HepG2 (cell line): Measurements from ENCODE around the gene MTHFR. TPM values are rescaled to one million over a fixed set of nuclear protein-coding genes. Genes with fewer than 3 reads are reported as not detected.

Experiments
- ATAC-seq: fragments of 200-7000 bp; cut with Tn5 transposase; 3 replicates; pipeline ENCODE4 v1.9.1; 2020; ENCODE audit warnings: mild to moderate bottlenecking, moderate library complexity
- BruUV-seq: library from RNA; stranded (reverse); fragments of 400-500 nt; replicated peaks from 2 replicates; lab custom pipeline; 2021; lab: Mats Ljungman, UMichigan
- CTCF ChIA-PET: fragments of 300-600 bp; formaldehyde crosslinking; extraction: SDS; loops from one replicate; lab custom pipeline; 2021; ENCODE audit warnings: low total read pairs, inconsistent platforms, low intra/inter-chr PET ratio; lab: Yijun Ruan, JAX
- POLR2A ChIA-PET: fragments of 350-600 bp; sonication (Branson Sonifier 250); formaldehyde crosslinking; loops from one replicate; lab custom pipeline; 2020; ENCODE audit warnings: antibody characterized with exemption, inconsistent platforms; lab: Yijun Ruan, JAX
- DNase-seq: peaks from one replicate; pipeline ENCODE4 v3.0.0-alpha.2; 2015; ENCODE audit warnings: low spot score
- FAIRE-seq: peaks from 3 replicates; lab custom pipeline; 2011; peaks lifted over from hg19 to GRCh38; lab: Jason Lieb, UNC
- H2AFZ ChIP-seq: one replicate; pipeline ENCODE4 v1.6.1; 2011; ENCODE audit warnings: low read length, inconsistent platforms
- H3K27ac ChIP-seq: fragments of 300-600 bp; 3 replicates; pipeline ENCODE4 v1.8.0; 2011; ENCODE audit warnings: mixed run types, mild to moderate bottlenecking, mixed read lengths, low read length, inconsistent platforms; ENCODE audit not compliant: insufficient read depth; ENCODE audit errors: extremely low read length
- H3K27me3 ChIP-seq, 2 experiments: fragments of 200-600 bp in 1 of 2; 2 replicates in 1 of 2; 3 replicates in 1 of 2; pipeline versions ENCODE4 v1.6.0 to v1.8.0; 2011; ENCODE audit warnings: low read length in 2 of 2, mild to moderate bottlenecking in 2 of 2, moderate library complexity in 2 of 2, inconsistent platforms in 1 of 2; ENCODE audit not compliant: insufficient read depth in 2 of 2, control insufficient read depth in 1 of 2
- H3K36me3 ChIP-seq, 2 experiments: fragments of 200-600 bp in 1 of 2; replicated peaks in 1 of 2; 2 replicates in 1 of 2; 3 replicates in 1 of 2; pipeline versions ENCODE4 v1.5.1 to v1.8.0; 2011; ENCODE audit warnings: low read length in 2 of 2, inconsistent platforms in 1 of 2; ENCODE audit not compliant: insufficient read depth in 2 of 2, control insufficient read depth in 1 of 2
- H3K4me1 ChIP-seq: 2 replicates; pipeline ENCODE4 v1.5.1; 2012; ENCODE audit warnings: low read length, inconsistent platforms; ENCODE audit not compliant: insufficient read depth
- H3K4me2 ChIP-seq: 2 replicates; pipeline ENCODE4 v1.6.0; 2011; ENCODE audit warnings: low read depth, low read length, inconsistent platforms
- H3K4me3 ChIP-seq, 3 experiments: fragments of 200-600 bp in 1 of 3; sonication (generic), shearing (Covaris generic) in 1 of 3; replicated peaks in 1 of 3; 2 replicates each; pipeline ENCODE4 v1.5.1; 2011 to 2016; ENCODE audit warnings: low read length in 3 of 3, inconsistent platforms in 2 of 3, low read depth in 2 of 3, mild to moderate bottlenecking in 2 of 3, control low read depth in 1 of 3, mixed read lengths in 1 of 3; ENCODE audit not compliant: insufficient read depth in 1 of 3
- H3K79me2 ChIP-seq: one replicate; pipeline ENCODE4 v1.6.1; 2011; ENCODE audit warnings: low read length, inconsistent platforms; ENCODE audit not compliant: insufficient read depth
- H3K9ac ChIP-seq: 2 replicates; pipeline ENCODE4 v1.6.0; 2011; ENCODE audit warnings: mild to moderate bottlenecking, low read depth, low read length, inconsistent platforms; ENCODE audit not compliant: insufficient read depth
- H3K9me3 ChIP-seq: 2 replicates; pipeline ENCODE4 v1.5.1; 2012; ENCODE audit warnings: mild to moderate bottlenecking, low read length
- H4K20me1 ChIP-seq: 2 replicates; pipeline ENCODE4 v1.6.0; 2011; ENCODE audit warnings: inconsistent platforms, mild to moderate bottlenecking, low read length, moderate library complexity; ENCODE audit not compliant: insufficient read depth
- ARID2 ChIP-seq: sonication (generic); formaldehyde crosslinking; IDR thresholded peaks from 2 replicates; pipeline ENCODE4 v1.8.1; 2022; ENCODE audit warnings: mild to moderate bottlenecking, missing genetic modification reagents, borderline replicate concordance
- CCAR2 ChIP-seq: fragments of 200-400 bp; formaldehyde crosslinking; optimal IDR thresholded peaks from 2 replicates; pipeline ENCODE3; 2018; ENCODE audit warnings: low read depth, mild to moderate bottlenecking, low read length, moderate library complexity
- RFXANK ChIP-seq: IDR thresholded peaks from 2 replicates; pipeline ENCODE4 v1.6.1; 2016
- SP140L ChIP-seq: sonication (generic); formaldehyde crosslinking; IDR thresholded peaks from 2 replicates; pipeline ENCODE4 v1.4.0; 2020; ENCODE audit warnings: missing genetic modification reagents, borderline replicate concordance
- TARDBP ChIP-seq: sonication (generic); formaldehyde crosslinking; IDR thresholded peaks from 2 replicates; pipeline ENCODE4 v1.8.0; 2022; ENCODE audit warnings: mild to moderate bottlenecking, missing genetic modification reagents
- YEATS4 ChIP-seq: sonication (generic); formaldehyde crosslinking; IDR thresholded peaks from 2 replicates; pipeline ENCODE4 v1.4.0; 2020; ENCODE audit warnings: missing genetic modification reagents, borderline replicate concordance
- ZNF326 ChIP-seq: sonication (generic); formaldehyde crosslinking; IDR thresholded peaks from 2 replicates; pipeline ENCODE4 v1.4.0; 2020; ENCODE audit warnings: missing genetic modification reagents, borderline replicate concordance
- ZNF335 ChIP-seq: sonication (generic); formaldehyde crosslinking; IDR thresholded peaks from 2 replicates; pipeline ENCODE4 v1.4.0; 2020; ENCODE audit warnings: missing genetic modification reagents
- ZNF572 ChIP-seq: sonication (generic); formaldehyde crosslinking; IDR thresholded peaks from 2 replicates; pipeline ENCODE4 v1.5.1; 2020; ENCODE audit warnings: mild to moderate bottlenecking, missing genetic modification reagents
- WGBS: methylation state at CpG from one replicate; pipeline ENCODE4 v1.1.6; 2017; ENCODE audit warnings: low lambda C conversion rate; 5-methylcytosine and 5-hydroxymethylcytosine counted together
- in situ Hi-C: cut with HindIII; loops from 2 replicates; pipeline ENCODE4 v1.10.0; 2017; ENCODE audit warnings: low pct_unique_long_range_greater_than_20kb; ENCODE audit not compliant: extremely low pct_ligation_motif_present
- intact Hi-C: fragments of 100-400 bp; cut with micrococcal nuclease; formaldehyde crosslinking; loops from one replicate; pipeline ENCODE4 v1.10.0; 2022; ENCODE audit not compliant: unreplicated experiment
- polyA plus RNA-seq, 8 experiments: library from polyadenylated mRNA; depleted of rRNA in 3 of 8; stranded (reverse) in 7 of 8; unstranded in 1 of 8; fragments of >200 nt; fragmentation: Illumina TruSeq in 4 of 8; extraction: Trizol in 4 of 8; gene quantifications; 2 replicates each; pipeline versions ENCODE4 v1.2.1 to v1.2.3, GENCODE V29; 2011 to 2016; ENCODE audit warnings: low read depth in 4 of 8, missing spikeins in 1 of 8, mixed read lengths in 1 of 8; ENCODE audit not compliant: insufficient read depth in 1 of 8
- total RNA-seq, 5 experiments: library from RNA; depleted of rRNA; stranded (reverse); fragments of >200 nt; fragmentation: Illumina TruSeq; extraction: Trizol; gene quantifications; 2 replicates each; pipeline ENCODE4 v1.2.3, GENCODE V29; 2016; ENCODE audit warnings: low read depth in 1 of 5
- TF ChIP-seq, protein P1 (sequence below), 2 experiments: sonication (generic) in 1 of 2; formaldehyde crosslinking in 1 of 2; IDR thresholded peaks; 2 replicates each; pipeline versions ENCODE4 v1.4.0 to v1.6.1; 2018 to 2020; ENCODE audit warnings: missing genetic modification reagents in 2 of 2, borderline replicate concordance in 1 of 2, low read depth in 1 of 2, mild to moderate bottlenecking in 1 of 2, missing biosample characterization in 1 of 2

The MTHFR gene
- total and polyA plus RNA-seq, 2 of the 13 experiments (the other 11 are each of a cell fraction or from before 2014, with no cell fraction given): 3.8 to 8.2 TPM

DNA sequence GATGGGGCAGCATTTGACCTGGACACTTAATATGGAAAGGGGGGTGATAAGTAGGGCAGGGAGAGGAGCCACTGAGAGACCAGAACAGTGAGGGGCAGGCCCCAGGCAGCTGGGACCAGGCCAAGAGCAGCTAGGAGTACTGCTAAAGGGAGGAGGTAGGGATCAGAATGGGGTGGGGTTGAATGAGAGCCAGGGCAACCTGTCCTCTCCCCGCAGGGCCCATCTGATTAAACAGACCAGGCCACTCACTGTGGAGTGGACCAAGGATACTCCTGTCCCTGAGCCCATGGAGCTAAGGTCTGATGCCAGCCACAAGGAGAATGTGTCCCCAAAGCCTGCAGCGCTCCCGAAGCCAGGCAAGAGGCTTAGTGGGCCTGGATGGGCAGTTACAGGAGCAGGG is 41.6 kb downstream of the MTHFR start:
- H3K9ac ChIP-seq: no peak overlapping the region
- intact Hi-C loops: no loop called here
- H4K20me1 ChIP-seq: no peaks in the 10 kb centered on the region
- no peak overlapping the region for H3K4me2 ChIP-seq
- no peak overlapping the region for H3K4me3 ChIP-seq
- DNase-seq: no peak
- H3K4me1 ChIP-seq: peaks cover 11% of the 10 kb centered on the region; the same call in 1 of the 2 replicates
- 44% methylated on average over 1 of the region's 3 CpGs for WGBS
- in situ Hi-C loops: no loop called here
- H3K36me3 ChIP-seq: no peaks in the 10 kb centered on the region
- H2AFZ ChIP-seq: no peak overlapping the region
- H3K27ac ChIP-seq: no peak overlapping the region
- ATAC-seq: no peak; the same call in 2 of the 3 replicates
- BruUV-seq: no TSS peak
- ChIA-PET CTCF (no interaction called here), POLR2A (no interaction called here)
- H3K27me3 ChIP-seq: peaks cover 17 to 55% of the 10 kb centered on the region in 2 experiments; a peak in 4 of 5 replicates
- no peaks in the 10 kb centered on the region for H3K79me2 ChIP-seq
- no peaks in the 10 kb centered on the region for H3K9me3 ChIP-seq
- TF ChIP-seq CCAR2: no peak
- no peak for TF ChIP-seq ZNF335 (CRISPR knock-in tag)
- no peak for TF ChIP-seq TARDBP
- no peak for TF ChIP-seq SP140L (CRISPR knock-in tag)
- no peak for TF ChIP-seq ZNF326
- TF ChIP-seq, protein P1, sequence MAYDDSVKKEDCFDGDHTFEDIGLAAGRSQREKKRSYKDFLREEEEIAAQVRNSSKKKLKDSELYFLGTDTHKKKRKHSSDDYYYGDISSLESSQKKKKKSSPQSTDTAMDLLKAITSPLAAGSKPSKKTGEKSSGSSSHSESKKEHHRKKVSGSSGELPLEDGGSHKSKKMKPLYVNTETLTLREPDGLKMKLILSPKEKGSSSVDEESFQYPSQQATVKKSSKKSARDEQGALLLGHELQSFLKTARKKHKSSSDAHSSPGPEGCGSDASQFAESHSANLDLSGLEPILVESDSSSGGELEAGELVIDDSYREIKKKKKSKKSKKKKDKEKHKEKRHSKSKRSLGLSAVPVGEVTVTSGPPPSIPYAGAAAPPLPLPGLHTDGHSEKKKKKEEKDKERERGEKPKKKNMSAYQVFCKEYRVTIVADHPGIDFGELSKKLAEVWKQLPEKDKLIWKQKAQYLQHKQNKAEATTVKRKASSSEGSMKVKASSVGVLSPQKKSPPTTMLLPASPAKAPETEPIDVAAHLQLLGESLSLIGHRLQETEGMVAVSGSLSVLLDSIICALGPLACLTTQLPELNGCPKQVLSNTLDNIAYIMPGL (CRISPR knock-in tag; IDR thresholded peaks at IDR 0.05; ENCODE audit: borderline replicate concordance in 1 of 2, low read depth in 1 of 2): no peak
- no peak for TF ChIP-seq ARID2 (CRISPR knock-in tag)
- no peak for TF ChIP-seq YEATS4
- TF ChIP-seq ZNF572 (CRISPR knock-in tag): no peak
- no peak for TF ChIP-seq RFXANK (CRISPR knock-in tag)
- FAIRE-seq: no peak
